HG03442 (cell line): ENCODE results near the gene PRCP.

Experiments used
- ATAC-seq: cut with Tn5 transposase; IDR thresholded peaks from one replicate; pipeline ENCODE4 v1.9.1; 2021; ENCODE audit warnings: mild to moderate bottlenecking, moderate library complexity; ENCODE audit not compliant: unreplicated experiment

The PRCP gene

GRCh38 chr11:82908311-82908710 lies 8.1 kb upstream of the PRCP start:
- ATAC-seq = no peak

- ATAC-seq = no peak
Measured at GRCh38 chr11:82907371-82907770, 7.1 kb upstream of the PRCP start.

- ATAC-seq = no peak
Measured at GRCh38 chr11:82906931-82907330, 6.7 kb upstream of the PRCP start.

- ATAC-seq = no peak
Measured at GRCh38 chr11:82906236-82906635, 6.0 kb upstream of the PRCP start.

- no peak for ATAC-seq
Measured at GRCh38 chr11:82903843-82904586, 3.8 kb upstream of the PRCP start.

GRCh38 chr11:82902880-82903279 lies 2.6 kb upstream of the PRCP start:
- ATAC-seq = no peak

- ATAC-seq = no peak
Measured at GRCh38 chr11:82901922-82902485, 1.8 kb upstream of the PRCP start.

- ATAC-seq = peak; percentile 66
Measured at GRCh38 chr11:82901165-82901921, 1.1 kb upstream of the PRCP start, which contains the start of gene DDIAS. TSS of gene DDIAS (plus strand) at chr11:82901736. CDS start at chr11:82914739, 13,003 bp downstream.

GRCh38 chr11:82899957-82900276 lies 313 bp downstream of the PRCP start:
- ATAC-seq = no peak

GRCh38 chr11:82899186-82899820 lies 927 bp downstream of the PRCP start:
- no peak for ATAC-seq

GRCh38 chr11:82898241-82898640 lies 2.0 kb downstream of the PRCP start:
- no peak for ATAC-seq

GRCh38 chr11:82896183-82896582 lies 4.0 kb downstream of the PRCP start:
- ATAC-seq = no peak

- peak; percentile 18 for ATAC-seq
Measured at GRCh38 chr11:82895437-82896091, 4.7 kb downstream of the PRCP start.

- no peak for ATAC-seq
Measured at GRCh38 chr11:82892611-82893169, 7.5 kb downstream of the PRCP start.

GRCh38 chr11:82890936-82891335 lies 9.3 kb downstream of the PRCP start:
- no peak for ATAC-seq

GRCh38 chr11:82890002-82890341 lies 10.3 kb downstream of the PRCP start:
- no peak for ATAC-seq

- no peak for ATAC-seq
Measured at GRCh38 chr11:82889133-82890001, 10.9 kb downstream of the PRCP start.

GRCh38 chr11:82883853-82884252 lies 16.4 kb downstream of the PRCP start:
- no peak for ATAC-seq

- no peak for ATAC-seq
Measured at GRCh38 chr11:82874646-82875523, 25.3 kb downstream of the PRCP start.
